Activated CD4-positive, alpha-beta memory T cell treated with anti-CD3 and anti-CD28 coated beads, Interleukin-2, amount 10 ng/mL, durations not matched to agents 7 days and 5 days (primary cell): Measurements from ENCODE around the gene ANG. TPM values are rescaled to one million over a fixed set of nuclear protein-coding genes. Genes with fewer than 3 reads are reported as not detected.
"Not testable (repeated sequence)": the region's sequence is repeated elsewhere in the genome, so short reads cannot be mapped to it uniquely, and the experiment has no call there.

Experiments
- CTCF ChIA-PET: fragments of 350-600 bp; sonication (Branson Sonifier 250); formaldehyde crosslinking; loops from one replicate; lab custom pipeline; 2021; ENCODE audit warnings: antibody characterized with exemption, inconsistent platforms; lab: Charles Lee
- POLR2A ChIA-PET: fragments of 350-600 bp; sonication (Branson Sonifier 250); formaldehyde crosslinking; loops from one replicate; lab custom pipeline; 2021; ENCODE audit warnings: antibody characterized with exemption; lab: Charles Lee
- DNase-seq: peaks from one replicate; pipeline ENCODE4 v3.0.0-alpha.2; 2020
- H3K27ac Mint-ChIP-seq: one replicate; pipeline ENCODE4 v1.8.0; 2021; ENCODE audit warnings: mild to moderate bottlenecking, mixed read lengths
- H3K27me3 Mint-ChIP-seq: one replicate; pipeline ENCODE4 v1.8.0; 2021; ENCODE audit warnings: mixed read lengths
- H3K36me3 Mint-ChIP-seq: one replicate; pipeline ENCODE4 v1.8.0; 2021; ENCODE audit warnings: low read depth, mixed read lengths
- H3K4me1 Mint-ChIP-seq: one replicate; pipeline ENCODE4 v1.8.0; 2021; ENCODE audit warnings: mixed read lengths
- H3K4me3 Mint-ChIP-seq: one replicate; pipeline ENCODE4 v1.8.0; 2021; ENCODE audit warnings: mild to moderate bottlenecking, mixed read lengths
- H3K9me3 Mint-ChIP-seq: one replicate; pipeline ENCODE4 v1.8.0; 2021; ENCODE audit warnings: mixed read lengths
- total RNA-seq, 2 experiments: library from RNA; stranded (reverse); gene quantifications; one replicate each; pipeline ENCODE4 v1.2.3, GENCODE V29; 2021

Gene ANG
- total RNA-seq, 2 experiments from 2014 or later = 4.9 to 5.5 TPM

GRCh38 chr14:20711261-20711660, 22.7 kb downstream of the ANG start:
- Mint-ChIP-seq H3K27me3 (peaks cover 5% of the 10 kb centered on the region), H3K4me3 (no peak overlapping the region), H3K27ac (no peak overlapping the region), H3K4me1 (no peaks in the 10 kb centered on the region), H3K9me3 (no peaks in the 10 kb centered on the region), H3K36me3 (no peaks in the 10 kb centered on the region)
- no peak for DNase-seq
- ChIA-PET POLR2A (no interaction called here), CTCF (no interaction called here)

GRCh38 chr14:20711685-20712084, 23.1 kb downstream of the ANG start:
- H3K9me3 Mint-ChIP-seq = no peaks in the 10 kb centered on the region
- H3K4me1 Mint-ChIP-seq = no peaks in the 10 kb centered on the region
- H3K4me3 Mint-ChIP-seq = no peak overlapping the region
- POLR2A ChIA-PET = no interaction called here
- no peak for DNase-seq
- no peak overlapping the region for H3K27ac Mint-ChIP-seq
- H3K27me3 Mint-ChIP-seq = peaks cover 5% of the 10 kb centered on the region
- CTCF ChIA-PET = no interaction called here
- H3K36me3 Mint-ChIP-seq = no peaks in the 10 kb centered on the region

- no peak for DNase-seq
- Mint-ChIP-seq H3K36me3 (no peaks in the 10 kb centered on the region), H3K4me1 (no peaks in the 10 kb centered on the region), H3K9me3 (no peaks in the 10 kb centered on the region), H3K27me3 (peaks cover 7% of the 10 kb centered on the region), H3K4me3 (no peak overlapping the region), H3K27ac (no peak overlapping the region)
- ChIA-PET POLR2A (no interaction called here), CTCF (interaction anchor here (1.2 kb wide), 1 partner anchor 13 kb away, joined by 3 read pairs; no protein-coding TSS in a partner anchor)
Measured at GRCh38 chr14:20712904-20713303, 24.3 kb downstream of the ANG start.

- Mint-ChIP-seq H3K27me3 (peaks cover 7% of the 10 kb centered on the region), H3K9me3 (no peaks in the 10 kb centered on the region), H3K4me1 (no peaks in the 10 kb centered on the region), H3K4me3 (no peak overlapping the region), H3K27ac (no peak overlapping the region), H3K36me3 (no peaks in the 10 kb centered on the region)
- CTCF ChIA-PET = no interaction called here
- POLR2A ChIA-PET = no interaction called here
- no peak for DNase-seq
Measured at GRCh38 chr14:20714593-20715250, 26.2 kb downstream of the ANG start.

GRCh38 chr14:20719777-20720176, 31.2 kb downstream of the ANG start:
- Mint-ChIP-seq H3K27ac (no peak overlapping the region), H3K36me3 (no peaks in the 10 kb centered on the region), H3K9me3 (no peaks in the 10 kb centered on the region), H3K27me3 (peaks cover 39% of the 10 kb centered on the region), H3K4me1 (no peaks in the 10 kb centered on the region), H3K4me3 (no peak overlapping the region)
- no peak for DNase-seq
- CTCF ChIA-PET = no interaction called here
- POLR2A ChIA-PET = no interaction called here

- peaks cover 41% of the 10 kb centered on the region for H3K27me3 Mint-ChIP-seq
- H3K36me3 Mint-ChIP-seq = no peaks in the 10 kb centered on the region
- no peaks in the 10 kb centered on the region for H3K9me3 Mint-ChIP-seq
- H3K27ac Mint-ChIP-seq = no peak overlapping the region
- H3K4me1 Mint-ChIP-seq = no peaks in the 10 kb centered on the region
- H3K4me3 Mint-ChIP-seq = no peak overlapping the region
- DNase-seq = no peak
- CTCF ChIA-PET = interaction anchor here (1.1 kb wide), 1 partner anchor 9 kb away, joined by 3 read pairs; no protein-coding TSS in a partner anchor
- POLR2A ChIA-PET = no interaction called here
Measured at GRCh38 chr14:20720741-20721140, 32.2 kb downstream of the ANG start.

- Mint-ChIP-seq H3K4me3 (no peak overlapping the region), H3K4me1 (no peaks in the 10 kb centered on the region), H3K27ac (no peak overlapping the region), H3K9me3 (no peaks in the 10 kb centered on the region), H3K27me3 (peaks cover 49% of the 10 kb centered on the region), H3K36me3 (no peaks in the 10 kb centered on the region)
- ChIA-PET POLR2A (no interaction called here), CTCF (interaction anchor here (1.1 kb wide), 1 partner anchor 8 kb away, joined by 3 read pairs; no protein-coding TSS in a partner anchor)
- DNase-seq = no peak
Measured at GRCh38 chr14:20722016-20722415, 33.5 kb downstream of the ANG start.

GRCh38 chr14:20723488-20723887, 34.9 kb downstream of the ANG start:
- Mint-ChIP-seq H3K9me3 (no peaks in the 10 kb centered on the region), H3K36me3 (no peaks in the 10 kb centered on the region), H3K4me3 (no peak overlapping the region), H3K27ac (no peak overlapping the region), H3K27me3 (peaks cover 57% of the 10 kb centered on the region), H3K4me1 (no peaks in the 10 kb centered on the region)
- ChIA-PET CTCF (no interaction called here), POLR2A (no interaction called here)
- DNase-seq = no peak

GRCh38 chr14:20726121-20726520, 37.6 kb downstream of the ANG start:
- POLR2A ChIA-PET, DNase-seq, H3K9me3 Mint-ChIP-seq, H3K4me3 Mint-ChIP-seq, CTCF ChIA-PET, H3K36me3 Mint-ChIP-seq, H3K4me1 Mint-ChIP-seq, H3K27ac Mint-ChIP-seq: not testable (repeated sequence)
- peaks cover 53% of the 10 kb centered on the region for H3K27me3 Mint-ChIP-seq

GRCh38 chr14:20726531-20726930, 38.0 kb downstream of the ANG start:
- Mint-ChIP-seq H3K4me1 (no peaks in the 10 kb centered on the region), H3K27me3 (peaks cover 51% of the 10 kb centered on the region), H3K4me3 (no peak overlapping the region), H3K27ac (no peak overlapping the region), H3K9me3 (no peaks in the 10 kb centered on the region), H3K36me3 (no peaks in the 10 kb centered on the region)
- DNase-seq = no peak
- ChIA-PET CTCF (no interaction called here), POLR2A (no interaction called here)

GRCh38 chr14:20730891-20731290, 42.3 kb downstream of the ANG start:
- Mint-ChIP-seq H3K4me3 (no peak overlapping the region), H3K27ac (no peak overlapping the region), H3K4me1 (no peaks in the 10 kb centered on the region), H3K36me3 (no peaks in the 10 kb centered on the region), H3K9me3 (no peaks in the 10 kb centered on the region), H3K27me3 (peaks cover 18% of the 10 kb centered on the region)
- no peak for DNase-seq
- ChIA-PET CTCF (interaction anchor here (1.1 kb wide), 1 partner anchor 16 kb away, joined by 7 read pairs; no protein-coding TSS in a partner anchor), POLR2A (no interaction called here)

- H3K36me3 Mint-ChIP-seq = no peaks in the 10 kb centered on the region
- CTCF ChIA-PET = no interaction called here
- no peaks in the 10 kb centered on the region for H3K9me3 Mint-ChIP-seq
- peaks cover 6% of the 10 kb centered on the region for H3K27me3 Mint-ChIP-seq
- no peak overlapping the region for H3K27ac Mint-ChIP-seq
- DNase-seq = no peak
- POLR2A ChIA-PET = no interaction called here
- no peaks in the 10 kb centered on the region for H3K4me1 Mint-ChIP-seq
- no peak overlapping the region for H3K4me3 Mint-ChIP-seq
Measured at GRCh38 chr14:20732477-20732876, 43.9 kb downstream of the ANG start.

- H3K27me3 Mint-ChIP-seq = peaks cover 4% of the 10 kb centered on the region
- H3K4me3 Mint-ChIP-seq = no peak overlapping the region
- no peak for DNase-seq
- POLR2A ChIA-PET = no interaction called here
- H3K9me3 Mint-ChIP-seq = no peaks in the 10 kb centered on the region
- CTCF ChIA-PET = no interaction called here
- no peak overlapping the region for H3K27ac Mint-ChIP-seq
- no peaks in the 10 kb centered on the region for H3K36me3 Mint-ChIP-seq
- H3K4me1 Mint-ChIP-seq = no peaks in the 10 kb centered on the region
Measured at GRCh38 chr14:20732979-20733635, 44.5 kb downstream of the ANG start.
